ENCODE measurements around the gene VPS13C.

VPS13C gene

DNA sequence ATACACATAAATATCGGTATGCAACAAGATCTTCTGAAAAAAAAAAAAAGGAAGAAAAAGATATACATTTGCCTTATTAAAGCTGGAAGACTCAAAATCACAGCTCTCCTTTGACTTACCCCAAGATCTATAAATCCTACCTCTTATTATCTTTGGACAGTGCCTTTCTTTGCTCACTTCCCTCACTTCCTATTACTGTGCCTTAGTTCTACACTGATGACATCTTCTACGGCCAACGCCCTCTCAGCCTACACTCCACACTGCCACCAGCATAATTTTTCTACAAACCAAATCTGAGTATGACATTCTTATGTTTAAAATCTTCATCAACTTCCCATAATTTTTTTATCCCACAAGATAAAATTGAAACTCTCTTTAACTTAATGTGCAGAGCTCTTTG lies 137.1 kb downstream of the VPS13C start:
- Histone ChIP-seq H2AFZ (ENCODE audit: low read depth, low read length, severe bottlenecking) (no peak overlapping the region), H3K9ac (ENCODE audit: low read length) (no peak overlapping the region), H3K27ac (ENCODE audit: low read depth, low read length) (no peak overlapping the region), H3F3A (ENCODE audit: insufficient read depth) (no peaks in the 10 kb centered on the region), H4K20me1 (ENCODE audit: low read depth, low read length) (no peaks in the 10 kb centered on the region), H3K9me3 (ENCODE audit: insufficient read depth, low read length) (no peaks in the 10 kb centered on the region), H3K79me2 (ENCODE audit: insufficient read depth, low read length) (no peaks in the 10 kb centered on the region), H3K4me3 (ENCODE audit: insufficient read depth, low read length, poor library complexity, severe bottlenecking) (no peak overlapping the region), H3K36me3 (ENCODE audit: low read length) (peaks cover 38% of the 10 kb centered on the region), H3K27me3 (ENCODE audit: low read length) (no peaks in the 10 kb centered on the region), H3K4me2 (ENCODE audit: low read depth, low read length, poor library complexity, severe bottlenecking) (no peak overlapping the region), H3K9me2 (replicated peaks; ENCODE audit: insufficient read depth, low read length) (no peaks in the 10 kb centered on the region)
- TF ChIP-seq CTCF (IDR thresholded peaks at IDR 0.05; ENCODE audit: insufficient read depth, low read length, poor library complexity, severe bottlenecking) (no peak), EZH2phosphoT487 (conservative IDR thresholded peaks at IDR 0.05; ENCODE audit: low read length) (no peak)

- H3K27me3 ChIP-seq (ENCODE audit: low read length) = no peaks in the 10 kb centered on the region
- H3K79me2 ChIP-seq (ENCODE audit: insufficient read depth, low read length) = no peaks in the 10 kb centered on the region
- H3F3A ChIP-seq (ENCODE audit: insufficient read depth) = no peaks in the 10 kb centered on the region
- no peaks in the 10 kb centered on the region for H3K9me2 ChIP-seq (replicated peaks; ENCODE audit: insufficient read depth, low read length)
- no peak overlapping the region for H3K4me3 ChIP-seq (ENCODE audit: insufficient read depth, low read length, poor library complexity, severe bottlenecking)
- no peaks in the 10 kb centered on the region for H3K9me3 ChIP-seq (ENCODE audit: insufficient read depth, low read length)
- peaks cover 44% of the 10 kb centered on the region for H3K36me3 ChIP-seq (ENCODE audit: low read length)
- no peak overlapping the region for H3K9ac ChIP-seq (ENCODE audit: low read length)
- no peak overlapping the region for H2AFZ ChIP-seq (ENCODE audit: low read depth, low read length, severe bottlenecking)
- TF ChIP-seq EZH2phosphoT487 (conservative IDR thresholded peaks at IDR 0.05; ENCODE audit: low read length) (no peak), CTCF (IDR thresholded peaks at IDR 0.05; ENCODE audit: insufficient read depth, low read length, poor library complexity, severe bottlenecking) (no peak)
- no peak overlapping the region for H3K4me2 ChIP-seq (ENCODE audit: low read depth, low read length, poor library complexity, severe bottlenecking)
- no peaks in the 10 kb centered on the region for H4K20me1 ChIP-seq (ENCODE audit: low read depth, low read length)
- H3K27ac ChIP-seq (ENCODE audit: low read depth, low read length) = no peak overlapping the region
Observed at GRCh38 chr15:61921093-61921492, 139.2 kb downstream of the VPS13C start.

- Histone ChIP-seq H3K36me3 (ENCODE audit: low read length) (peaks cover 56% of the 10 kb centered on the region), H3K79me2 (ENCODE audit: insufficient read depth, low read length) (no peaks in the 10 kb centered on the region), H3K9ac (ENCODE audit: low read length) (no peak overlapping the region), H3K4me2 (ENCODE audit: low read depth, low read length, poor library complexity, severe bottlenecking) (no peak overlapping the region), H2AFZ (ENCODE audit: low read depth, low read length, severe bottlenecking) (no peak overlapping the region), H3F3A (ENCODE audit: insufficient read depth) (no peaks in the 10 kb centered on the region), H4K20me1 (ENCODE audit: low read depth, low read length) (no peaks in the 10 kb centered on the region), H3K27ac (ENCODE audit: low read depth, low read length) (no peak overlapping the region), H3K9me3 (ENCODE audit: insufficient read depth, low read length) (no peaks in the 10 kb centered on the region), H3K9me2 (replicated peaks; ENCODE audit: insufficient read depth, low read length) (no peaks in the 10 kb centered on the region), H3K4me3 (ENCODE audit: insufficient read depth, low read length, poor library complexity, severe bottlenecking) (no peak overlapping the region), H3K27me3 (ENCODE audit: low read length) (no peaks in the 10 kb centered on the region)
- no peak for TF ChIP-seq EZH2phosphoT487 (conservative IDR thresholded peaks at IDR 0.05; ENCODE audit: low read length)
- TF ChIP-seq CTCF (IDR thresholded peaks at IDR 0.05; ENCODE audit: insufficient read depth, low read length, poor library complexity, severe bottlenecking) = no peak
Observed at GRCh38 chr15:61917457-61917856, 142.8 kb downstream of the VPS13C start.

Data from SU-DHL-6 (cell line).